GM23248 (cell line): ENCODE results near the gene CCDC50. TPM values are rescaled to one million over a fixed set of nuclear protein-coding genes. Genes with fewer than 3 reads are reported as not detected.
A peak's percentile ranks its signal among the peaks of the same experiment; 100 is the strongest.

ENCODE experiments used
- DNase-seq: peaks from one replicate; pipeline ENCODE4 v3.0.0-alpha.2; 2015
- H2AFZ ChIP-seq: fragments of 200-600 bp; sonication (generic); 2 replicates; pipeline ENCODE4 v1.6.1; 2016; ENCODE audit warnings: antibody characterized with exemption
- H3F3A ChIP-seq: fragments of 200-600 bp; sonication (generic); 2 replicates; pipeline ENCODE4 v1.6.1; 2016; ENCODE audit warnings: mild to moderate bottlenecking, antibody characterized with exemption, mixed run types; ENCODE audit not compliant: insufficient read depth
- H3K27ac ChIP-seq: fragments of 200-600 bp; sonication (generic); 2 replicates; pipeline ENCODE4 v1.5.1; 2016; ENCODE audit warnings: mild to moderate bottlenecking
- H3K27me3 ChIP-seq: fragments of 200-600 bp; sonication (generic); replicated peaks from 2 replicates; pipeline ENCODE4 v1.6.1; 2016; ENCODE audit warnings: mild to moderate bottlenecking; ENCODE audit not compliant: insufficient read depth
- H3K36me3 ChIP-seq: fragments of 200-600 bp; sonication (generic); 2 replicates; pipeline ENCODE4 v1.6.1; 2016; ENCODE audit warnings: low read depth, mild to moderate bottlenecking
- H3K4me1 ChIP-seq: fragments of 200-600 bp; sonication (generic); 2 replicates; pipeline ENCODE4 v1.6.1; 2016; ENCODE audit warnings: mild to moderate bottlenecking; ENCODE audit not compliant: insufficient read depth
- H3K4me2 ChIP-seq: fragments of 200-600 bp; sonication (generic); one replicate; pipeline ENCODE4 v1.6.1; 2016; ENCODE audit warnings: mild to moderate bottlenecking; ENCODE audit not compliant: unreplicated experiment
- H3K4me3 ChIP-seq: fragments of 200-600 bp; sonication (generic); 2 replicates; pipeline ENCODE4 v1.5.1; 2016; ENCODE audit warnings: mild to moderate bottlenecking
- H3K79me2 ChIP-seq: fragments of 200-600 bp; sonication (generic); 2 replicates; pipeline ENCODE4 v1.6.1; 2016; ENCODE audit warnings: mild to moderate bottlenecking; ENCODE audit not compliant: insufficient read depth
- H3K9ac ChIP-seq: fragments of 200-600 bp; sonication (generic); 2 replicates; pipeline ENCODE4 v1.6.1; 2016; ENCODE audit warnings: mild to moderate bottlenecking
- H3K9me2 ChIP-seq: fragments of 200-600 bp; sonication (generic); 2 replicates; pipeline ENCODE4 v1.6.1; 2016; ENCODE audit warnings: mixed run types, mild to moderate bottlenecking, moderate library complexity; ENCODE audit not compliant: insufficient read depth
- H3K9me3 ChIP-seq: fragments of 200-600 bp; sonication (generic); one replicate; pipeline ENCODE4 v1.6.1; 2017; ENCODE audit warnings: low read depth
- H4K20me1 ChIP-seq: fragments of 200-600 bp; sonication (generic); 2 replicates; pipeline ENCODE4 v1.6.0; 2016; ENCODE audit not compliant: insufficient read depth
- EZH2 ChIP-seq: fragments of 200-600 bp; sonication (generic); IDR thresholded peaks from 2 replicates; pipeline ENCODE4 v1.6.1; 2018; ENCODE audit warnings: antibody characterized with exemption, mild to moderate bottlenecking; ENCODE audit not compliant: insufficient read depth, poor library complexity, severe bottlenecking
- EZH2phosphoT487 ChIP-seq: fragments of 200-600 bp; sonication (generic); IDR thresholded peaks from 2 replicates; pipeline ENCODE4 v1.6.1; 2018; ENCODE audit warnings: antibody characterized with exemption, moderate library complexity, mild to moderate bottlenecking, low read depth; ENCODE audit not compliant: insufficient read depth
- WGBS, 2 experiments: methylation state at CpG; one replicate each; pipeline ENCODE4 v1.1.6; 2015 to 2017; ENCODE audit warnings: low lambda C conversion rate in 2 of 2, low coverage in 1 of 2; ENCODE audit errors: missing lambda C conversion rate in 2 of 2; 5-methylcytosine and 5-hydroxymethylcytosine counted together
- in situ Hi-C: fragments of 300-500 bp; cut with MboI; formaldehyde crosslinking; loops from 2 replicates; pipeline ENCODE4 v1.15.0; 2020
- polyA plus RNA-seq: library from polyadenylated mRNA; unstranded; fragments of >200 nt; fragmentation: Nextera tagmentation; extraction: Ambion mirVana; gene quantifications from 2 replicates; pipeline ENCODE4 v1.2.1, GENCODE V29; 2016
- total RNA-seq: library from RNA; depleted of rRNA; stranded (reverse); fragments of >200 nt; shearing (Covaris generic); gene quantifications from 2 replicates; pipeline ENCODE4 v1.2.3, GENCODE V29; 2014

CCDC50 gene
- total and polyA plus RNA-seq, 2 experiments from 2014 or later: 63.0 to 68.6 TPM

GRCh38 chr3:191357909-191358308, 28.7 kb downstream of the CCDC50 start:
- TF ChIP-seq EZH2phosphoT487 (no peak), EZH2 (no peak)
- no peaks in the 10 kb centered on the region for H4K20me1 ChIP-seq
- H3K9me3 ChIP-seq: no peaks in the 10 kb centered on the region
- no peak overlapping the region for H3K4me3 ChIP-seq
- DNase-seq: no peak
- H2AFZ ChIP-seq: no peak overlapping the region
- 90 to 93% methylated on average over 6 of the region's 6 CpGs for WGBS, 2 experiments
- H3K27ac ChIP-seq: peak overlapping the region; percentile 83
- peaks cover 91% of the 10 kb centered on the region for H3K79me2 ChIP-seq
- H3K36me3 ChIP-seq: peaks cover 44% of the 10 kb centered on the region
- no peaks in the 10 kb centered on the region for H3K27me3 ChIP-seq
- H3K4me1 ChIP-seq: peaks cover 23% of the 10 kb centered on the region
- in situ Hi-C loops: no loop called here
- no peak overlapping the region for H3K9ac ChIP-seq
- H3F3A ChIP-seq: peaks cover 31% of the 10 kb centered on the region
- H3K4me2 ChIP-seq: no peak overlapping the region
- no peaks in the 10 kb centered on the region for H3K9me2 ChIP-seq

GRCh38 chr3:191358929-191359328, 29.7 kb downstream of the CCDC50 start:
- no peaks in the 10 kb centered on the region for H3K9me3 ChIP-seq
- no peak overlapping the region for H3K9ac ChIP-seq
- H3K4me3 ChIP-seq: no peak overlapping the region
- H3K36me3 ChIP-seq: peaks cover 52% of the 10 kb centered on the region
- H3K79me2 ChIP-seq: peaks cover 86% of the 10 kb centered on the region
- 75 to 76% methylated on average over 2 of the region's 2 CpGs for WGBS, 2 experiments
- H3K4me1 ChIP-seq: peaks cover 23% of the 10 kb centered on the region
- H3K27me3 ChIP-seq: no peaks in the 10 kb centered on the region
- H3K9me2 ChIP-seq: no peaks in the 10 kb centered on the region
- H4K20me1 ChIP-seq: no peaks in the 10 kb centered on the region
- in situ Hi-C loops: no loop called here
- TF ChIP-seq EZH2: no peak
- TF ChIP-seq EZH2phosphoT487: no peak
- no peak overlapping the region for H3K27ac ChIP-seq
- H3K4me2 ChIP-seq: no peak overlapping the region
- DNase-seq: no peak
- H2AFZ ChIP-seq: no peak overlapping the region
- H3F3A ChIP-seq: peaks cover 31% of the 10 kb centered on the region

- Histone ChIP-seq H3F3A (peaks cover 31% of the 10 kb centered on the region), H3K79me2 (peaks cover 78% of the 10 kb centered on the region), H3K9ac (no peak overlapping the region), H4K20me1 (no peaks in the 10 kb centered on the region), H3K4me3 (no peak overlapping the region), H3K27me3 (no peaks in the 10 kb centered on the region), H2AFZ (no peak overlapping the region), H3K36me3 (peaks cover 64% of the 10 kb centered on the region), H3K9me2 (no peaks in the 10 kb centered on the region), H3K27ac (no peak overlapping the region), H3K4me1 (peaks cover 23% of the 10 kb centered on the region), H3K4me2 (no peak overlapping the region), H3K9me3 (no peaks in the 10 kb centered on the region)
- 81 to 84% methylated on average over 3 of the region's 3 CpGs for WGBS, 2 experiments
- DNase-seq: no peak
- in situ Hi-C loops: no loop called here
- TF ChIP-seq EZH2: no peak
- TF ChIP-seq EZH2phosphoT487: no peak
These were observed 31.4 kb downstream of the CCDC50 start for GRCh38 chr3:191360620-191361019.

GRCh38 chr3:191361456-191361855, 32.3 kb downstream of the CCDC50 start:
- WGBS, 2 experiments: 95 to 100% methylated on average over 1 of the region's 1 CpG
- H3K36me3 ChIP-seq: peaks cover 64% of the 10 kb centered on the region
- H3K27me3 ChIP-seq: no peaks in the 10 kb centered on the region
- no peaks in the 10 kb centered on the region for H3K9me2 ChIP-seq
- H3K4me3 ChIP-seq: no peak overlapping the region
- peaks cover 78% of the 10 kb centered on the region for H3K79me2 ChIP-seq
- H4K20me1 ChIP-seq: no peaks in the 10 kb centered on the region
- in situ Hi-C loops: no loop called here
- H3K4me1 ChIP-seq: peaks cover 17% of the 10 kb centered on the region
- H3F3A ChIP-seq: peaks cover 24% of the 10 kb centered on the region
- DNase-seq: no peak
- no peak overlapping the region for H3K9ac ChIP-seq
- no peak overlapping the region for H3K27ac ChIP-seq
- no peak for TF ChIP-seq EZH2phosphoT487
- TF ChIP-seq EZH2: no peak
- no peaks in the 10 kb centered on the region for H3K9me3 ChIP-seq
- H3K4me2 ChIP-seq: no peak overlapping the region
- H2AFZ ChIP-seq: no peak overlapping the region

- Histone ChIP-seq H3K4me3 (no peak overlapping the region), H3K9me3 (no peaks in the 10 kb centered on the region), H3K9me2 (no peaks in the 10 kb centered on the region), H3K27ac (no peak overlapping the region), H3K4me2 (no peak overlapping the region), H2AFZ (no peak overlapping the region), H3K27me3 (no peaks in the 10 kb centered on the region), H3K36me3 (peaks cover 64% of the 10 kb centered on the region), H3K4me1 (peaks cover 17% of the 10 kb centered on the region), H3K79me2 (peaks cover 78% of the 10 kb centered on the region), H3K9ac (no peak overlapping the region), H3F3A (peaks cover 18% of the 10 kb centered on the region), H4K20me1 (no peaks in the 10 kb centered on the region)
- 43 to 48% methylated on average over 4 of the region's 4 CpGs for WGBS, 2 experiments
- no peak for DNase-seq
- no peak for TF ChIP-seq EZH2
- no peak for TF ChIP-seq EZH2phosphoT487
- in situ Hi-C loops: no loop called here
These were observed 32.8 kb downstream of the CCDC50 start for GRCh38 chr3:191362037-191362436.
